ENCODE results near the gene AKR1C3.
"Not testable (repeated sequence)": the region's sequence is repeated elsewhere in the genome, so short reads cannot be mapped to it uniquely, and the experiment has no call there.

AKR1C3 gene

DNA sequence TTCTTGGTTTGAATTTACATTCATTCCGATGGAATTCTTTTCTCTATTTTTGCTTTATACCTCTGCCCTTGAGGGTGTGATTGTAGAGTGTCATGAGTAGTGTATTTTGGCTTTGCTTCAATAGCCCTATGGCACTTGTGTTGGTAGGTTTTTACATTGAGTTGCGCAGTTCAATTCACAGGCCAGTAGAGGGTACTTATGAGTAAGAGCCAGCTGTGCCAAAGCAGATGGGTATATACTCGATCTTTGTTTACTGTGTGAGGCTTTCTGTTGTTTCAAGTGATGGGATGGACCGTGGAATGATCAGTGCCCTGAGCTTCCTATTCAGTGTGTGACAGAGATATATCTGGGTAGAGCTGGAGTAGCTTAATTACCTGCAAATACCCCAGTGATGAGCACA lies 4.3 kb upstream of the AKR1C3 start:
- DNase-seq: peak; percentile 96

- DNase-seq: no peak
These were observed 3.7 kb upstream of the AKR1C3 start for GRCh38 chr10:5090551-5090950.

DNA sequence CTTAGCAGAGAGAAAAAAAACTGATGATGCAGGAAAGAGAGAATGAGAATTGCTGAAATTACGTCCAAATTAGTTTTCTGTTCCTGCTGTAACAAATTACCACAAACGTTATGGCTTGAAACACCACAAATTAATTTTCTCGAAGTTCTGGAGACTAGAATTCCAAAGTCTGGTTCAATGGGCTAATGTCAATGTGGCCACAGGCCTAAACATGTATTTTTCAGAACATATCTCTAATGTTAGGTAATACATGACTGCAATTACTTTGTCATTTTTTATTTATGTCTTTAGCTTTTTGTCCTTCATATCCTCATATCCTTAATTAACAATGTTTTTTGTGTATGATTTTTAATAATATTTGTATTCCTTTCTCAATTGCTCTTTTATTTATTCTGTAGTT lies 3.0 kb upstream of the AKR1C3 start:
- no peak for DNase-seq

DNA sequence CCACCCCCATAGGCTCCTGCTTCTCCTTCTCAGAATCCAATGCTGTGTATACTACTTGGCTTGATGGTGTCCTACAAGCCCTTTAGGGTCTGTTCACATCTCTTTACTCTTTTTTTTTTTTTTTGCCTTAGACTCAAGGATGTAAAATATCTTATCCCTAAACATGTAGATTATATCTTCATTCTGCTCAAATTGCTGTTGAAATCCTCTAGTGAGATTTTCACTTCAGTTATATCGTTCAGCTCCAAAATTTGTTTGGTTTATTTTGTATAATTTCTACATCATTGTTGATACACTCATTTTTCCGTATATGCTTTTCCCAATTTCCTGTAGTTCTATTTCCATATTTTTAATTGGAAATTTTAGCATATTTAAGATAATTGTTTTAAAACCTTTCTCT lies 1.8 kb upstream of the AKR1C3 start:
- DNase-seq: no peak

DNA sequence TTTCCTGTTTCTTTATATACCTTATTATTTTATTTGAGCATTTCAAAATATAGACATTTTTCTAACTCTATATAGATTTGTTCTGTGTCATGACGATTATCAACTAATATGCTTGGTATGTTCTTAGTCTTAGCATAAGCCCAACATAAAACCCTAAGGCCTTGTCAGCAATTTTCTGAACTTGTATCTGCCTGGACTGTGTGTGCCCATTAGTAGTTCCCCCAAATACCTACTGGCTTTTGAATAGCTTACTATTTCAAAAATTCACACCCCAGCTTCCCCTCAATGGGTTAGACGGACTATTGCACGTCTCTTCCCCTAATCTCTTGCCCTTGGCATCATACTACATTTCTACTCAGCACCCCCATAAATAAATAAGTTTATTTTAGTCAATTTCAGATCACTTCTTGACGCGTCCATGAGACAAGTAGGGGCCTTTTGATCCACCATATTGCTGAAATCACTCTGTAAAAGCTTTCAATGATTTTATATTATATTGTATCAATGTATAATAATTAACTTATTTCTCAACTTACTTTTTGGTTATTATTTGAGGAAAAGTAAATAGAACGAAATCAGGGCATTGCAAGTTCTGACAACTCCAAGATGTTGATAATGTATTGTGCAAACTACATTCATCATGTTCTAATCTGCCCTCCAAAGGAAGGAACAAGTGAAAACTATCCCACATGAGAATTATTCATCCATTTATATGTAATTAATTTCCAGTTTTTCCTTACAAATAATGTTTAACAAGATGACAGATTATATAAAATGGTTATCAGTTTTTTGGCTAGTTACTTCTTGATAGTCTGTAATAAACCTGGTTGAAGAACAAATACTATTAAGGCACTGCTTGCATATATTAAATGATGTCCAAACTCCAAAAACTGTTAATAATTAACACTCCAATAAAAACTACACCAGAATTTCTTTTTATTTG lies 1.1 kb upstream of the AKR1C3 start:
- DNase-seq: no peak

DNA sequence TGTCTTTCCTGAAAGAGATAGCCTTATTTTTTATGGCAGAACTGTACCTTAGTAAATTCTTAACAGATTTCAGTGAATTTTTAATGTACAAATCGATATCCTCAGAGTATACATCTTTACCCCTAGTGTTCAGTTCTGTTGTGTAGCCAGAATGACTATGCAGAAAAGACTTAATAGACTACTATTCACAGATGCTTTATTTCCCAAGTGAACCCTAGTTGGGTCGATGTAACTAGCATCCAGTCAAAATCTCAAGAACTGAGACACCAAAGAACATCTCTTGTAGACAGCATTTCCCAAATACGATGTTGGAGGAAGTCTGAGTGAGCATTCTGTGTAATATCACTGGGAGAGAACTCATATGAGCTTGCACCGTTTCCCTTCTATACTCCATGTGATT lies 1.5 kb downstream of the AKR1C3 start:
- no peak for DNase-seq

- no peak for DNase-seq
These were observed 1.9 kb downstream of the AKR1C3 start for GRCh38 chr10:5096108-5096507.

- not testable (repeated sequence) for DNase-seq
These were observed 8.3 kb downstream of the AKR1C3 start for GRCh38 chr10:5102479-5102878.

DNA sequence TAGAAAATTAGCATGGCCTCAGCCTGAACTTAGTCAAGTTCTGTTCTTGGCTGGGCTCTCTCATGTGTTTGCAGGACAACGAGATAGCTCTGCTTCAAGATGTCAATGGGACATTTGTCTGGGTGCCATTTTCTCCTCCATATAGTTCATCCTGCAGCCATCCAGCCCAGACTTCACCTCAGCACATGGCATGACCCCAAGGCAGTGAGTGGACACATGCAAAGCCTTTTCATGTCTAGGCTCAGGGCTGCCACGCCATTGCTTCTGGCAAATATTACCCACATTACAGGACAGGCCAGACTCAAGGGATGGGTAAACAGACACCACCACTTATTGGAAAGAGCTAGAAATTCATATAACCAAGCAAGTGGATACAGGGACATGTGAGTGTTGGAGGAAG lies 9.3 kb downstream of the AKR1C3 start:
- DNase-seq: no peak

DNA sequence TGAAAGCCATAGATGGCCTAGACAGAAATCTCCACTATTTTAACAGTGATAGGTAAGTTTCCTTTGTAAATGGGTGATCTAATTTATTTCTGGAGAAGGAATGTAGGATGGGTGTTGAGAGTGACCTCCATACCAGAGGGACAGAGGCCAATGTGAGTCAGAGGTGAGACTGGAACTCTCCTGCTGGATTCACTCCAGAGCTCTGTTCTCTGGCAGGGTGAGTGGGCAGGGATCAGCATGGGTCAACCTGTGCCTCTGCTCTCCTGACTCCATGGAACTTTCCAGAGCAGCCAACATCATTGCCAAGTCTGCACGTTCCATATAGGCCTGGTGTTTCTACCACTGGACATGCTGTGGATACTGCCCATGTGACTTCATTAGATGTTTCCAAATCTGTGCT lies 11.4 kb downstream of the AKR1C3 start:
- no peak for DNase-seq

DNA sequence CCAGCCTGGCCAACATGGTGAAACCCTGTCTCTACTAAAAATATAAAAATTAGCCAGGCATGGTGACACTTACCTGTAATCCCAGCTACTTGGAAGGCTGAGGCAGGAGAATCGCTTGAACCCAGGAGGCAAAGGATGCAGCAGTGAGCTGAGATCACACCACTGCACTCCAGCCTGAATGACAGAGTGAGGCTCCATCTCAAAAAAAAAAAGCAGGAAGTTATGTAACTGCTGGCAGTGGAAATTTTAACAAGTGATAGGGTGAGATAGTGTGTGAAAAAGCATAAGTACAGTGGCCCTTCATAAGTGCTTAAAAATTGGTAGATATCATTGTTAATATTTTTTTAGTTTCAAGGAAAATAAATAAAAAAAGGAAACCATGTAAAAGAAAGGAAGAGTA lies 12.3 kb downstream of the AKR1C3 start:
- no peak for DNase-seq

GRCh38 chr10:5107860-5108526 lies 13.8 kb downstream of the AKR1C3 start:
- DNase-seq: no peak

DNA sequence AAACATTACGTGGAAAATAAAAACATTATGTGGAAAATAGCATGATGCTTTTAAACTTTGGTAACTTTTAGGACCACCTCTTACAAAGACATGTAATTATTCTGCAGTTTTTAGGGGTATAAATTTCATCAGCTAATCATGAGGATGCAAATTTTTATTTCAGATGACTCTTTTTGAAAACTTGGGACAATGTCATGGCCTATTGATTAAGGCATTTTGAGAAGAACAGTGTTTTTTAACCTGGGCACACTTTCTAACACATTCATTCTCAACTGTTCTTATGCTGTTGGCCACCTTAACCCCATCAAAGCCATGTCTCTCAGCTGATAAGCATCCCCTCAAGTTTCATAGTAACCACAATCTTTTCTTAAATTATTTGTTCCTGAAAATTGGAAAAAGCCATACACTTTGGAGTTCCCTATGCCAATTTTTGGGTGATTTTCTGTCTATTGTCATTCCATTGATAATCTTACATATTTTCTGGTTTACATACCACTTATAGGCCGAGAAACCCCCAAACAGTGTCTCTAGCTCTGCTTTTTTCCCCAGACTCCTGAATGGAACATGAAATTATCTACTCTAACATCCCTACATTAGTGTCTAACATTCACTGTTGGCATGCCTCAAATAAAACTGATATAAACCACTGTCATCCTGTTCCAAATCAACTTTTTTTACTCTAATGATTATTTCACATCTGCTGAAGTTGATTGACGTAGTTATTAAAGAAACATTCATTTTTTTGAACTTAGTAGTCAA lies 14.6 kb downstream of the AKR1C3 start:
- no peak for DNase-seq

DNA sequence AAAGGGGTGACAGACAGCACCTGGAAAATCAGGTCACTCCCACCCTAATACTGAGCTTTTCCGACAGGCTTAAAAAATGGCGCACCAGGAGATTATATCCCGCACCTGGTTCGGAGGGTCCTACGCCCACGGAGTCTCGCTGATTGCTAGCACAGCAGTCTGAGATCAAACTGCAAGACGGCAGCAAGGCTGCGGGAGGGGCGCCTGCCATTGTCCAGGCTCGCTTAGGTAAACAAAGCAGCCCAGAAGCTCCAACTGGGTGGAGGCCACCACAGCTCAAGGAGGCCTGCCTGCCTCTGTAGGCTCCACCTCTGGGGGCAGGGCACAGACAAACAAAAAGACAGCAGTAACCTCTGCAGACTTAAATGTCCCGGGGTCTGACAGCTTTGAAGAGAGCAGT lies 15.6 kb downstream of the AKR1C3 start:
- not testable (repeated sequence) for DNase-seq

DNA sequence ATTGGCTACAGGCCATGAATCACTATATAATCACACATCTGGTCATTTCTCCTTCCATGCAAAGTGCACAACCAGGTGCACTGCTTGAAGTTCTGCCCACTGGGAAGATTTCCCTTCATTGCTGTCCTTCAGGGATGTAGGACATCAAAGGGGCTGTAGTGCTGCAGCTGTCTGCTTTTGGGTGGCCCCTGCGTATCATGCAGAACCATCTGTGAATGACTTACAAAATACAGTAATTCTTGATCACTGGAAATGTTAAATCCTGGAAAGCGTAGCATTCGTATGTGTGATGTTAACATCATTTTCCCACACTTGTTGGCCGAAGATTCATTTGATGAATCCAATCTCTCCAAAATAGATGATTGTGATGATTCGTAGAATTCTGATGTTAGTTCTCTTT lies 22.4 kb downstream of the AKR1C3 start:
- DNase-seq: no peak

DNA sequence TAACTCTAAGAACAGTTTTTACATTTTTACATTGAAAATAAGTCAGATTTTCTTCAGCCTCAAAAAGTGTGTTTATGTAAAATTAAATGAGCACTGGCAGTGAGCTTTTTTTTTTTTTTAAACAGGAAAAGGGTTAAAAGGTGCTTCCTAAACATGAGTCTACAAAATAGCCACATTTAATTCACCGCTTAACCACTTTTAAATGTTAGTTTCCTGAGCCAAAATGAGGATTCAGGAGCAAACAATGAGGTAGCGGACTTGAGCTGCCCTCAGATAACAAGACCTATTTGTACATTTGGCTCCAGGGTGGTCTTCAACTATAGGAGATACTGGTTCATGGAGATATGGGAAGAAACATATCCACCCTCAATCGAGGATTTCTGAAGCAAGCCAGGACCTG lies 22.8 kb downstream of the AKR1C3 start:
- DNase-seq: no peak

GRCh38 chr10:5119997-5120396 lies 25.8 kb downstream of the AKR1C3 start:
- not testable (repeated sequence) for DNase-seq

DNA sequence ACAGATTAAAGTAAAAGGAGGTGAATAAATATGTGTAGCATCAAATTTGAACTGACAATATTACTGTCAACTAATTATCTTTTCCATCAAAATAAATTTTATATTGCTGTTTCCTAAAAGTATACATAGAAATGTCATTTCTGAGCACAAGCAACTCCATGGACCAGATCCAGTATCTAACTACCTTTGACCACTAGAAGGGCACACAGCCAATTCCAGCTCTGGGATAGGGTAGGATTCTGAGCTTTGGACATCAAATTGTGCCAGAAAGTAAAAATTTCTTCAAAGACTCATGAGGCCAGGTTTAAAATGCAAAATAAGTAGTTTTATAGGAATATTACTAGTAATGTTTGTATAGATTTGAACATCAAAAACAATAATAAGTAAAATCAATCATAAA lies 29.7 kb downstream of the AKR1C3 start:
- no peak for DNase-seq

GRCh38 chr10:5125315-5126044 lies 31.3 kb downstream of the AKR1C3 start:
- no peak for DNase-seq

DNA sequence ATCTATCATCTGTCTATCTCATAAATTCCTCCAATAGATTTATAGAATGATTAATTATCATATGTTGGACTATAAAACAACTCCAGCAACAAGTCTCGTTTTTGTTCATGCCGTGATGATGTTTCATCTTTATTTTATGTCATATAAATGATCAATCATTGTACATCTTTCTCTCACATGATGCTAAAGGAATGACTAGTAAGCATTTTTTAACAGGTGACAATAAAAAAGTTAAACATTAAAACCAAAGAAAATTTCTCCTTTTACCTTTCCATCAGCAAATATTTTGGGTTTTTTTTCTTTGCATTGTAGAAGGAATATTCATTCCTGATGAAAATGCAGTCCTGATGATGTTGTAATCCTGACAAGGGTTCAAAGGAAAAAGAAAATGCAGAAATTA lies 41.4 kb downstream of the AKR1C3 start:
- no peak for DNase-seq

DNA sequence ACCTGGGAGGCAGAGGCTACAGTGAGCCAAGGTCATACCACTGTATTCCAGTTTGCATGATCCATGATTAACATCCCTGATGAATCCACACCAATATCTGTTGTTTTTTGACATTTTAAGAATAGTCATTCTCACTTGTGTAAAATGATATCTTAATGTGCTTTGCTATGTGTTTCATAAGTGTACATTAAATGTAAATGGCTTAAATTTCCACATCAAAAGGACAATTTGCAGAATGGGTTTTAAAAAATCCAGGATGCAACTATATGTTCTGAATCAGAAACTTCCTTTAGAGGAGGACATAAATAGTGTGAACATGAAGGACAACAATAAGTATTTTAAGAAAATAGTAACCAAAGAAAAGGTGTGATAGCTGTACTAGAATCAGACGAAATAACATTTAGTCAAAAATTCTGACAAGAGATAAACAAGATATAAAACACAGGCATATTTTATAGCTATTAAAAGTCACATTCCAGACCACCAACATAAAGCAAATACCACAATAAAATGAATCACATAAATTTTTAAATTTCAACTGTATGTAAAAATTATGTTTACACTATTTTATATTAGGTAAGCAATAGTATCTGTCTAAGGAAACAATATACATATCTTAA lies 42.4 kb downstream of the AKR1C3 start:
- no peak for DNase-seq

GRCh38 chr10:5137699-5138098 lies 43.5 kb downstream of the AKR1C3 start:
- DNase-seq: not testable (repeated sequence)

All from SHP77 treated with DMSO at 0.1 percent for 48 hours (cell line).